Left colon (tissue), 2 donors: ENCODE results near the gene MCU. TPM values are rescaled to one million over a fixed set of nuclear protein-coding genes. Genes with fewer than 3 reads are reported as not detected.
"Not testable (repeated sequence)": the region's sequence is repeated elsewhere in the genome, so short reads cannot be mapped to it uniquely, and the experiment has no call there.

ENCODE experiments used
- ATAC-seq: fragments of 200-7000 bp; cut with Tn5 transposase; one replicate; pipeline ENCODE4 v1.9.1; 2020; ENCODE audit warnings: mild to moderate bottlenecking, moderate library complexity
- DNase-seq, 2 donors: peaks; one replicate each; pipeline ENCODE4 v3.0.0-alpha.2; 2020
- intact Hi-C, 2 donors: fragments of 100-400 bp; cut with DNase I in 1 of 2; cut with micrococcal nuclease in 1 of 2; formaldehyde crosslinking; loops; one replicate each; pipeline versions ENCODE4 v1.11.2 to v1.14.0; 2022; cut with DNase I, micrococcal nuclease
- total RNA-seq, 2 donors: library from RNA; stranded (reverse); fragmentation: NEBNext Ultra II Directional; extraction: Animal tissue kit (Norgen Biotek cat#: 25700); gene quantifications; one replicate each; pipeline ENCODE4 v1.2.1, GENCODE V29; 2021
- donor health status: DM: no; HTN: no; CAD: no.
- donor health status: DM: yes; HTN: yes; CAD: no.

MCU gene
- total RNA-seq, 2 donors from 2014 or later = 84.6 to 106 TPM

- no peak for DNase-seq
These were observed 20.2 kb downstream of the MCU start for GRCh38 chr10:72712136-72712535.

DNA sequence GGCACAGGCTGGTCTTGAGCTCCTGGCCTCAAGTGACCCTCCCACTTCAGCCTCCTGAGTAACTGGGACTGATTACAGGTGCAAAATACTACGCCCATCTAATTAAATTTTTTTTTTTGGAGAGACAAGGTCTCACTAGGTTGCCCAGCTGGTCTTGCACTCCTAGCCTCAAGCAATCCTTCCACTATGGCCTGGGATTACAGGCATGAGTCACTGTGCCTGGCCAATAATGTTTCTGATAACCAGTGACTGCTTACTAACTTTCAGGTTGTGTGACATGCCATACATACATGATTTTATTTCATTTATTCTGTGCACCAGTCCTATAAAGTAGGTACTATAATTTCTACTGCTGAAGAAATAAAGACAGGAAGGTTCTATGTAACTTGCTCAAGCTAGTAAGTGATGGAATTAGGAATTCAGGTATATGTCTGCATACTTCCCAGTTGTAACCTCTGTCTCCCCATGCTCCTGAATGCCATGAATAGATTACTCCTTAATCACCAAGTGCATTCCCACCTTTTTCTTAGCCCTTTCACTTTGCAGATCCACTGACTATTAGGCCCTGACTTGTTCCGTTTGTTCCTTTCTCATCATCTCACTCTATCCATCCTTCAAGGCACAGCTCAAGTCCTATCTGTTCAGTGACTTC, 28.1 kb downstream of the MCU start:
- ATAC-seq (peak; percentile 63), DNase-seq (no peak)
- intact Hi-C loops = no loop called here

More at GRCh38 chr10:72712136-72712535, 20.2 kb downstream of the MCU start:
- no peak for ATAC-seq
- intact Hi-C loops = no loop called here

DNA sequence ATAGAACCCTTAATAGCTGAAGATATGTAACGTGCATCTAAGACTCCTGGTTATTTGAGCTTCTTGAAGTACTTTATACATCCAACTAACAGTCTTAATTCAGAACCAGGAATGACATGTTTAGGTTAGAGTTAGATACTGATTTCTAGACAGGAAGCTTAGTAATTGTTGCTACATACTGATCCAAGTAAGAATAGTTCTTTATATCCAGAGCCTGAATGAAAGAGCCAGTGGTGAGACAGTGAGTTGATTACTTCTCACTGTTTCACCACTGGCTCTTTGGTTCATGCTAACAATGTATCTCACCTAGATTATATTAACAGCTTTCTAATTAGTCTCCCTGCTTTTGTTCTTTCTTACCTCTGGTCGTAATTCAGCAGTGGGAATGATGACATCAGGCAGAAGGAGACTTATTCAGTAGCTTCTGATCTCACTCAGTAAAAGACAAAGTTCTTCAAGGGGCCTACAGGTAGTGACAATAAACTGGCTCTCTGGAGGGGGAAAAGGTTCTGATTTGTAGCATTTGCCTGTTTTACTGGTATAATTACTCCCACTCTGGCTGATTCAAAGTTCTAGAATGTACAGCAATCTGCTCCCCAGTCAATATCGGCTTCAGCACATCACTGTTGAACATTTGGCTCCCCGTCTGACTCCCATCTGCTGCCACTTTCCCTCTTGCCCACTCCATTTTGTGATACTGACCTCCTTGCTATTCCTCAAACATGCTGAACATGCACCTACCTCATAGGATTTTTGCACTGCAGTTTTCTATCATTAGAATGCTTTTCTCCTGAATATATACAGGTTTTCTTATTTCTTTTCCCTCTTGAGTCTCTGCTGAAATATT, 29.1 kb downstream of the MCU start:
- intact Hi-C loops = no loop called here
- ATAC-seq (no peak), DNase-seq (no peak)

GRCh38 chr10:72727130-72727529, 35.2 kb downstream of the MCU start:
- ATAC-seq (no peak), DNase-seq (no peak)
- intact Hi-C loops = no loop called here

- no peak for ATAC-seq
- DNase-seq = no peak
- intact Hi-C loops = no loop called here
These were observed 36.5 kb downstream of the MCU start for GRCh38 chr10:72728462-72728861.

GRCh38 chr10:72729528-72729927, 37.6 kb downstream of the MCU start:
- ATAC-seq (no peak), DNase-seq (no peak)
- intact Hi-C loops = no loop called here

DNA sequence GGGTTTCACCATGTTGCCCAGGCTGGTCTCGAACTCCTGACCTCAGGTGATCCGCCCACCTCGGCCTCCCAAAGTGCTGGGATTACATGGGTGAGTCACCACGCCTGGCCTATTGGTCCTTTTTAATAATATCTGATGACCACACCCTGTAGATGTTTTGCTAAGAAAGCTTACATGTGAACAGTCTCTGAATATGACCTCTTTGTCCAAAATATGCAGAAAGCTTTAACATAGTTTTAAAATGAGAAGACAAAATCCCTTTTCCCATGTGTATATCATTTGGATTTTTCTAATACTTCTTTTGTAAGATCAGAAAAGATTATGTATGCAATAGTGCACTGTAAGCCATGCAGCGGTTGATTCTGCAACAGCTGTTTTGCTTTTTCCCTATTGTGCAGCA, 38.5 kb downstream of the MCU start:
- no peak for DNase-seq

DNA sequence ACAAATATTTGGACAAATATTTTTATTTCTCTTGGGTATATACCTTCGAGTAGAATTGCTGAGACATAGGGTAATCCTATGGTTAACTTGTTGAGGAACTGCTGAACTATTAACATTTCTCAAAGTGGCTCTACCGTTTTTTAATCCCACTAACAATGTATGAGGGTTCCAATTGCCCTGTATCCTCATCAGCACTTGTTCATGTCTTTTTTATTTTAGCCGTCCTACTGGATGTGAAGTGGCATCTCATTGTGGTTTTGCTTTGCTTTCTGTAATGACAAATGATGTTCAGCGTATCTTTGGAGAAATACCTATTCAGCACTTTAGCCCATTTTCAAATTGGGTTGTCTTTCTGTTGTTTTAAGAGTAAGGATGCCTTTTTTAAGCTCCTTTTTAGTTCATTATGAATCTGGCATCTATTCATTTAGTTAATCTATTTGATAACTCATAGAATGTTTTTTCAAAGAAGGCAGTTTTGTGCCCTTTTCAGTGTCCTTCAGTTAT, 40.0 kb downstream of the MCU start:
- ATAC-seq (no peak), DNase-seq (no peak)
- intact Hi-C loops = no loop called here

More for the DNA sequence above, 38.5 kb downstream of the MCU start:
- no peak for ATAC-seq
- intact Hi-C loops = no loop called here

- ATAC-seq (no peak), DNase-seq (no peak)
- intact Hi-C loops = no loop called here
These were observed 40.6 kb downstream of the MCU start for GRCh38 chr10:72732521-72732920.

DNA sequence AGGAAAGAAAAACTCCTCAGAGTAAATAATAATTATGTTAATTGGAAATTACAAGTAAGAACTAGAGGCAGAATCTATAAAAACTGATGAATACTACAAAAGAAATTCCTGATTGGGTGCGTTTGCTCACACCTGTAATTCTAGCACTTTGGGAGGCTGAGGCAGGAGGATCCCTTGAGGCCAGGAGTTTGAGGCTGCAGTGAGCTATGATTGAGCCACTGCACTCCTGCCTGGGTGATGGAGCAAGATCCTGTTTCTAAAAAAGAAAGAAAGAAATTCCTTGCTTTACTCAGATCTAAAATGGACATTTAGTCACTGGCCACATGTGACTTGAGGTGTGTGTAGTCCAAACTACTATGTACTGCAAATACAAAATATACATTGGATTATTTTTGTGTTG, 42.0 kb downstream of the MCU start:
- ATAC-seq (no peak), DNase-seq (no peak)
- intact Hi-C loops = no loop called here

DNA sequence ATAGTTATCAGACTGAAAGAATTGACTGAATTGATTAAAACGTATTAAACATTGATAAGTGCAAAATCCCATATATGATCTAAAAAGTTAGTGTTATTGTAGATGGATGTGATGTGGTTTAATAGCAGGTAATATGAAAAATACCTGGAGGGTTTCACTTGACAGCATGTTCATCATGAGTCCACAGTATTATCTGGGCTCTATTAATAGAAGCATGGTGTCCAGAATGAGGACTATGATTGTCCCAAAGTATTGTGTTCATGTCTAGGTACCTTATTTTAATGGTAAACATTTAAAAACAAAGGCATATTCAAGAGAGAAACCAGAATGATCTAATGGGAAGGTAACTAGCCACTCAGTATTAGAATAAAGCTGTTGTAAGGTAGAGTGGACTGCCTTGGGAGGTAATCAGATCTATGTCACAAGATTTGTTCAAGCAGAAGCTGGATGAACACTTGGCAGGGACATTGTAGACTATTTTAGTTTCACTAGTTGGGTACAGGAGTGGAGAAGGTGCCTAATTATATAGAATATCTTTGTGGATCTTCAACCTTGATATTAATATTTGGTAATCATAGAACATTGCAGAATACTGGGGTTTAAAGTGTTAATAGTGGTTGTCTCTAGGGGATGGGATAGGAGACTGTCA, 43.5 kb downstream of the MCU start:
- no peak for ATAC-seq
- intact Hi-C loops = no loop called here
- no peak for DNase-seq

DNA sequence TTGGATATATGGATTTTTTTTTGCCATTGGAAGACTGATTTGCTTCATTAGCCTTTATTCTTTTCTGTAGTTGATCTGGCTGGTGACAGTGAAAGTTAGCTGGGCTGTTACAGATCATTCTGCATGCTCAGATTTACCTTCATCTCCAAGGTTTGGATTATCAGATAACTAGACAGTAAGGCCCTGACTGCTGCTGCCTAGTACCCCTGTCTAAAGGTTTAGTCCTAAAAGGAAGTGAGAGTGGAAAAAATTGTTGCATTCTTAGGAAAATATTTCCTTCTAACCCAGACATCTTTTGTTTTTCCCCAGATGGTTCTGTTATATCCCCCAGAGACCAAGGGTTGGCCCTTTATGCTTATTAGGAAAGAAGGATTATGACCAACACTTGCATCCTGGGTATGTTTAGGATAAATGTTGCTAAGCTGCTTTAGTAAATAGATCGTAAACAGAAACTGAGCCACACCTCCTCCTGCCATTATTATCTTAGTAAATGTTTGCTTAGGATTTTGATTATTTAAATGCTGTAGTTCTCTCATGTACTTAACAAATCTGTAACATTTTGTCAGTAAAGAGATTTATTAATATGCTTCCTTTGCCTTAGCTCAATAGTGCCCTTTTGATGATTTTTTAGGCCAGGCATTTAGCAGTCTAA, 44.4 kb downstream of the MCU start:
- intact Hi-C loops = no loop called here
- ATAC-seq = peak; percentile 70

GRCh38 chr10:72736828-72737220, 44.9 kb downstream of the MCU start:
- ATAC-seq (no peak), DNase-seq (no peak)
- intact Hi-C loops = no loop called here

More for the DNA sequence above, 44.4 kb downstream of the MCU start:
- no peak for DNase-seq

DNA sequence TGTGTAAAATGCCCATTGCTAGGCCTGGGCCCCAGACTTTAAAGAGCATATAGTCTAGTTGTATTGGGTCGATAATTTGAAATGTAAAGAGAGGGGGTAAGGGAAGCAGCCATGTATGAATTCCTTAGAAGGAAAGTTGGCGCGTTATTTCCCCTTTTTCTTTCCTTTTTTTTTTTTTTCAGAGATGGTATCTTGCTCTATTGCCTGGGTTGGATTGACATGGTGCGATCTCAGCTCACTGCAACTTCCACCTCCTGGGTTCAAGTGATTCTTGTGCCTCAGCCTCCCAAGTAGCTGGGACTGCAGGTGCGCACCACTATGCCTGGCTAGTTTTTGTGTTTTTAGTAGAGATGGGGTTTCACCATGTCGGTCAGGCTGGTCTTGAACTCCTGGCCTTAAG, 45.4 kb downstream of the MCU start:
- intact Hi-C loops, DNase-seq, ATAC-seq: not testable (repeated sequence)

- no peak for DNase-seq
- ATAC-seq = peak; percentile 56
- intact Hi-C loops = no loop called here
These were observed 46.5 kb downstream of the MCU start for GRCh38 chr10:72738486-72738885.

DNA sequence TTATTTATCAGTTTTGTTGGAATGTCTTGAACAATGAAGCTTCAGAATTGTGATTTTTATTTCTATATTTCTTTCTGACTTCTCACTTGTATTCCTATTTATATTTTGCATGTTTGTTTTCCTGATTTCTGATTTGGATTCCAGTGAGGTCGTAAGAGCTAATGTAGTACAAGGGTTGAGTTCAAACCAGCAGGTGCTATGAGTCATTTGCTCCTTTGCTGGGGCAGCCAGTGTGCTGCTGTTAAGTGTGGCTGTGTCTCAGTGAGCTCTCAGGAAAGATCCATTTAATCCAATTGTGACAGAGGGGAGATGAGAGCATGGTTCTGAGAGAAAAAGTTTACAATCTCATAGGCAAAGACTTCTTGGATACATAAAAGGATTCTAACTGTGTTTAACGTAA, 48.6 kb downstream of the MCU start:
- peak; percentile 81 for ATAC-seq
- DNase-seq = no peak
- intact Hi-C loops = no loop called here

GRCh38 chr10:72742092-72742491, 50.1 kb downstream of the MCU start:
- ATAC-seq (no peak), DNase-seq (no peak)
- intact Hi-C loops = no loop called here

DNA sequence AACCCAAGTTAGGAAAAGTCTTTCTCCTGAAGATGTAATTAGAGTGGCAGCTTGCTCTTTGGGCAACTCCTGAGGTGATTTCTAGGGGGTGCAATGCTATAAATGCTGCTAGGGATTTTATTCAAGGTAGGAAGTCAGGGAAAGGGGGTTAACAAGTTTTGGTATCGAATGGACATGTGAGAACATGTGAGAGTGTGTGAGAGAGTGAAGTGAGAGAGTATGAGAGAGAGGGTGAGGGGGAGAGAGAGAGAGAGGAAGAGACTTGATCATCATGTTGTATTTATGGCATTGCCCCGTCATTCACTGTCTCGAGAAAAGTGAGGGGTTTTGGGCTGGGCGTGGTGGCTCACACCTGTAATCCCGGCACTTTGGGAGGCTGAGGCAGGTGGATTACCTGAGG, 50.9 kb downstream of the MCU start:
- ATAC-seq = no peak
- intact Hi-C loops = no loop called here
- no peak for DNase-seq

- ATAC-seq (no peak), DNase-seq (no peak)
- intact Hi-C loops = no loop called here
These were observed 52.6 kb downstream of the MCU start for GRCh38 chr10:72744566-72744965.
